GM12878 (cell line): ENCODE data around the gene CPT2. TPM values are rescaled to one million over a fixed set of nuclear protein-coding genes. Genes with fewer than 3 reads are reported as not detected.

Experiments
- ATAC-seq: fragments of 200-7000 bp; cut with Tn5 transposase; 3 replicates; pipeline ENCODE4 v1.9.1; 2020; ENCODE audit warnings: mild to moderate bottlenecking, moderate library complexity
- BruUV-seq: library from RNA; stranded (reverse); fragments of 400-500 nt; replicated peaks from 2 replicates; lab custom pipeline; 2021; lab: Mats Ljungman, UMichigan
- CTCF ChIA-PET: fragments of 300-600 bp; sonication (Branson Sonifier 250); formaldehyde crosslinking; extraction: SDS; loops from one replicate; lab custom pipeline; 2021; ENCODE audit warnings: inconsistent platforms; lab: Yijun Ruan, JAX
- POLR2A ChIA-PET: fragments of 350-600 bp; formaldehyde crosslinking; extraction: SDS; loops from one replicate; lab custom pipeline; 2021; ENCODE audit warnings: inconsistent platforms; lab: Charles Lee
- RAD21 ChIA-PET: fragments of 300-600 bp; sonication (Branson Sonifier 250); formaldehyde crosslinking; loops from one replicate; lab custom pipeline; 2023; ENCODE audit warnings: antibody characterized with exemption; ENCODE audit not compliant: unreplicated experiment; lab: Charles Lee
- SMC1A ChIA-PET: fragments of 300-600 bp; sonication (Branson Sonifier 250); formaldehyde crosslinking; loops from one replicate; lab custom pipeline; 2023; ENCODE audit not compliant: unreplicated experiment, uncharacterized antibody; lab: Charles Lee
- DNase-seq: peaks from one replicate; pipeline ENCODE4 v3.0.0-alpha.2; 2011; ENCODE audit warnings: low read depth, low spot score
- FAIRE-seq: peaks from 3 replicates; lab custom pipeline; 2011; peaks lifted over from hg19 to GRCh38; lab: Jason Lieb, UNC
- H2AFZ ChIP-seq: 2 replicates; pipeline ENCODE4 v1.6.0; 2011; ENCODE audit warnings: low read depth, low read length, control low read depth; ENCODE audit not compliant: control insufficient read depth
- H3K27ac ChIP-seq: 2 replicates; pipeline ENCODE4 v1.5.1; 2011; ENCODE audit warnings: control low read depth; ENCODE audit not compliant: control insufficient read depth, insufficient read depth
- H3K27me3 ChIP-seq, 2 experiments: replicated peaks in 1 of 2; 2 replicates each; pipeline versions ENCODE4 v1.6.0 to v1.6.1; 2011; ENCODE audit warnings: low read length in 1 of 2; ENCODE audit not compliant: control insufficient read depth in 2 of 2, insufficient read depth in 2 of 2
- H3K36me3 ChIP-seq, 2 experiments: 2 replicates each; pipeline ENCODE4 v1.5.1; 2011; ENCODE audit warnings: low read length in 1 of 2; ENCODE audit not compliant: control insufficient read depth in 2 of 2, insufficient read depth in 2 of 2
- H3K4me1 ChIP-seq: 2 replicates; pipeline ENCODE4 v1.6.1; 2011; ENCODE audit warnings: mild to moderate bottlenecking, low read length, moderate library complexity, mixed read lengths; ENCODE audit not compliant: control insufficient read depth, insufficient read depth
- H3K4me2 ChIP-seq: 2 replicates; pipeline ENCODE4 v1.6.0; 2011; ENCODE audit warnings: control low read depth; ENCODE audit not compliant: control insufficient read depth, insufficient read depth
- H3K4me3 ChIP-seq: fragments of 200-600 bp; sonication (generic); 2 replicates; pipeline ENCODE4 v1.5.1; 2016
- H3K79me2 ChIP-seq: 2 replicates; pipeline ENCODE4 v1.6.0; 2011; ENCODE audit warnings: low read length; ENCODE audit not compliant: control insufficient read depth, insufficient read depth
- H3K9ac ChIP-seq: 2 replicates; pipeline ENCODE4 v1.8.0; 2011; ENCODE audit warnings: low read length, control low read depth, mixed read lengths; ENCODE audit not compliant: control insufficient read depth, insufficient read depth
- H3K9me3 ChIP-seq: replicated peaks from 3 replicates; pipeline ENCODE4 v1.5.1; 2011; ENCODE audit warnings: mild to moderate bottlenecking, low read length; ENCODE audit not compliant: control insufficient read depth, insufficient read depth
- H4K20me1 ChIP-seq: 2 replicates; pipeline ENCODE4 v1.6.0; 2011; ENCODE audit not compliant: control insufficient read depth, insufficient read depth
- BHLHE40 ChIP-seq, 2 experiments: fragments of 450-650 bp in 1 of 2; IDR thresholded peaks; 2 replicates each; pipeline ENCODE4 v1.6.1; 2011 to 2017; ENCODE audit warnings: low read depth in 2 of 2, borderline replicate concordance in 1 of 2, improper control_type of control experiment in 1 of 2, low read length in 1 of 2, mild to moderate bottlenecking in 1 of 2
- PAX5 ChIP-seq: IDR thresholded peaks from 2 replicates; pipeline ENCODE4 v1.6.1; 2011; ENCODE audit warnings: low read depth, low read length, borderline replicate concordance
- SMC3 ChIP-seq: IDR thresholded peaks from 2 replicates; pipeline ENCODE4 v1.6.1; 2011; ENCODE audit warnings: low read length, improper control_type of control experiment, borderline replicate concordance
- SPI1 ChIP-seq: IDR thresholded peaks from 2 replicates; pipeline ENCODE4 v1.6.1; 2011; ENCODE audit warnings: low read depth, mild to moderate bottlenecking, low read length, moderate library complexity, borderline replicate concordance; ENCODE audit not compliant: insufficient read depth
- YY1 ChIP-seq: IDR thresholded peaks from 2 replicates; pipeline ENCODE4 v1.6.1; 2011; ENCODE audit warnings: low read depth, mild to moderate bottlenecking, low read length
- WGBS: methylation state at CpG from one replicate; pipeline ENCODE4 v1.1.6; 2016; ENCODE audit warnings: low lambda C conversion rate; ENCODE audit not compliant: insufficient replicate concordance, insufficient coverage; ENCODE audit errors: missing lambda C conversion rate; 5-methylcytosine and 5-hydroxymethylcytosine counted together
- in situ Hi-C: fragments of 300-500 bp; cut with MboI; formaldehyde crosslinking; loops from 9 replicates; pipeline ENCODE4 v1.14.3; 2018; ENCODE audit warnings: mixed read lengths
- intact Hi-C: fragments of 100-400 bp; cut with micrococcal nuclease; formaldehyde crosslinking; loops from one replicate; pipeline ENCODE4 v1.14.2; 2022; ENCODE audit not compliant: unreplicated experiment
- polyA plus RNA-seq, 11 experiments: library from polyadenylated mRNA; depleted of rRNA in 4 of 11; unstranded in 6 of 11; stranded (reverse) in 5 of 11; fragments of >200 nt; fragmentation: Nextera tagmentation in 4 of 11; fragmentation: Illumina TruSeq in 1 of 11; extraction: Ambion mirVana in 4 of 11; extraction: Trizol in 1 of 11; gene quantifications; 1 replicate in 1 of 11; 2 replicates in 10 of 11; pipeline versions ENCODE4 v1.2.1 to v1.2.3, GENCODE V29; 2011 to 2016; ENCODE audit warnings: inconsistent platforms in 2 of 11, missing spikeins in 2 of 11, low read depth in 1 of 11
- total RNA-seq, 4 experiments: library from RNA; depleted of rRNA in 3 of 4; stranded (reverse); fragments of >200 nt in 3 of 4; fragmentation: Illumina TruSeq in 1 of 4; extraction: Trizol in 1 of 4; gene quantifications; 2 replicates each; pipeline versions ENCODE4 v1.2.1 to v1.2.3, GENCODE V29; 2013 to 2021

Gene CPT2
- total and polyA plus RNA-seq, 10 of the 15 experiments (the other 5 are each of a cell fraction or from before 2014, with no cell fraction given) = 10.1 to 36.2 (median 26.3) TPM

GRCh38 chr1:53172426-53173128 lies 24.0 kb upstream of the CPT2 start:
- in situ Hi-C loops (no loop called here), intact Hi-C loops (no loop called here)
- H4K20me1 ChIP-seq = no peaks in the 10 kb centered on the region
- ChIA-PET POLR2A (no interaction called here), CTCF (interaction anchor here (0.6 to 2.2 kb wide), 4 partner anchors 10 to 910 kb away, joined by 3 to 10 read pairs (median 4); no protein-coding TSS in a partner anchor), RAD21 (no interaction called here), SMC1A (interaction anchor here (1.1 kb wide), 1 partner anchor 10 kb away, joined by 4 read pairs; no protein-coding TSS in a partner anchor)
- H3K27me3 ChIP-seq = no peaks in the 10 kb centered on the region; a peak in 1 of 4 replicates
- H3K9me3 ChIP-seq = no peaks in the 10 kb centered on the region
- no peak overlapping the region for H3K27ac ChIP-seq
- H3K36me3 ChIP-seq = no peaks in the 10 kb centered on the region
- no peaks in the 10 kb centered on the region; the same call in 1 of the 2 replicates for H3K4me1 ChIP-seq
- H3K4me3 ChIP-seq = no peak overlapping the region
- no peaks in the 10 kb centered on the region for H3K79me2 ChIP-seq
- H3K9ac ChIP-seq = no peak overlapping the region
- TF ChIP-seq BHLHE40 (IDR thresholded peaks at IDR 0.05; ENCODE audit: borderline replicate concordance in 1 of 2, low read depth in 2 of 2, low read length in 1 of 2) (peak in 1 of 2 experiments; percentile 25; a peak in 1 of 4 replicates), SMC3 (0 out of 2 replicates have a peak, but pooled peaks have one; percentile 6), SPI1 (peak; percentile 48; the same call in 1 of the 2 replicates), PAX5 (peak; percentile 27; the same call in 1 of the 2 replicates), YY1 (no peak)
- no peak overlapping the region for H3K4me2 ChIP-seq
- DNase-seq = no peak
- no TSS peak for BruUV-seq
- FAIRE-seq = no peak
- peak; percentile 97 for ATAC-seq
- peak overlapping the region; percentile 57 for H2AFZ ChIP-seq
- WGBS = 0% methylated on average over 5 of the region's 6 CpGs
